HG02852 (cell line): Measurements from ENCODE around the gene CARD6.
"Not testable (repeated sequence)": the region's sequence is repeated elsewhere in the genome, so short reads cannot be mapped to it uniquely, and the experiment has no call there.

Experiments
- ATAC-seq: cut with Tn5 transposase; IDR thresholded peaks from one replicate; pipeline ENCODE4 v1.9.1; 2021; ENCODE audit warnings: mild to moderate bottlenecking, moderate library complexity; ENCODE audit not compliant: unreplicated experiment

CARD6 gene

GRCh38 chr5:40873286-40873880, 32.2 kb downstream of the CARD6 start:
- ATAC-seq: no peak

GRCh38 chr5:40875958-40876357, 34.8 kb downstream of the CARD6 start:
- no peak for ATAC-seq

- ATAC-seq: no peak
Measured at GRCh38 chr5:40877371-40877988, 36.3 kb downstream of the CARD6 start.

GRCh38 chr5:40879163-40879942, 38.2 kb downstream of the CARD6 start:
- no peak for ATAC-seq

GRCh38 chr5:40882291-40882690, 41.1 kb downstream of the CARD6 start:
- ATAC-seq: no peak

- ATAC-seq: not testable (repeated sequence)
Measured at GRCh38 chr5:40883051-40883450, 41.9 kb downstream of the CARD6 start.

GRCh38 chr5:40895440-40896425, 54.6 kb downstream of the CARD6 start:
- ATAC-seq: not testable (repeated sequence)

- peak; percentile 92 for ATAC-seq
Measured at GRCh38 chr5:40904205-40904993, 63.2 kb downstream of the CARD6 start.

- ATAC-seq: no peak
Measured at GRCh38 chr5:40904994-40905306, 63.8 kb downstream of the CARD6 start.

- ATAC-seq: no peak
Measured at GRCh38 chr5:40906351-40906751, 65.2 kb downstream of the CARD6 start.

- no peak for ATAC-seq
Measured at GRCh38 chr5:40909264-40909663, 68.1 kb downstream of the CARD6 start, which contains the start of gene C7. Gene C7 (plus strand): TSS chr5:40909497. CDS start chr5:40909611, 114 bp downstream.

- no peak for ATAC-seq
Measured at GRCh38 chr5:40909723-40910122, 68.6 kb downstream of the CARD6 start.
